Umbilical cord (tissue), 2 donors: ENCODE results near the gene CFD. TPM values are rescaled to one million over a fixed set of nuclear protein-coding genes. Genes with fewer than 3 reads are reported as not detected.
"Not testable (repeated sequence)": the region's sequence is repeated elsewhere in the genome, so short reads cannot be mapped to it uniquely, and the experiment has no call there.

ENCODE experiments used
- DNase-seq: peaks from one replicate; pipeline ENCODE4 v3.0.0-alpha.2; 2015; ENCODE audit warnings: low spot score
- total RNA-seq: library from RNA; depleted of rRNA; stranded (reverse); fragments of >200 nt; gene quantifications from one replicate; pipeline ENCODE4 v1.2.3, GENCODE V29; 2014; ENCODE audit warnings: low replicate concordance; ENCODE audit not compliant: insufficient read depth

Gene CFD
- total RNA-seq, 1 donor from 2014 or later = 35.2 TPM

DNA sequence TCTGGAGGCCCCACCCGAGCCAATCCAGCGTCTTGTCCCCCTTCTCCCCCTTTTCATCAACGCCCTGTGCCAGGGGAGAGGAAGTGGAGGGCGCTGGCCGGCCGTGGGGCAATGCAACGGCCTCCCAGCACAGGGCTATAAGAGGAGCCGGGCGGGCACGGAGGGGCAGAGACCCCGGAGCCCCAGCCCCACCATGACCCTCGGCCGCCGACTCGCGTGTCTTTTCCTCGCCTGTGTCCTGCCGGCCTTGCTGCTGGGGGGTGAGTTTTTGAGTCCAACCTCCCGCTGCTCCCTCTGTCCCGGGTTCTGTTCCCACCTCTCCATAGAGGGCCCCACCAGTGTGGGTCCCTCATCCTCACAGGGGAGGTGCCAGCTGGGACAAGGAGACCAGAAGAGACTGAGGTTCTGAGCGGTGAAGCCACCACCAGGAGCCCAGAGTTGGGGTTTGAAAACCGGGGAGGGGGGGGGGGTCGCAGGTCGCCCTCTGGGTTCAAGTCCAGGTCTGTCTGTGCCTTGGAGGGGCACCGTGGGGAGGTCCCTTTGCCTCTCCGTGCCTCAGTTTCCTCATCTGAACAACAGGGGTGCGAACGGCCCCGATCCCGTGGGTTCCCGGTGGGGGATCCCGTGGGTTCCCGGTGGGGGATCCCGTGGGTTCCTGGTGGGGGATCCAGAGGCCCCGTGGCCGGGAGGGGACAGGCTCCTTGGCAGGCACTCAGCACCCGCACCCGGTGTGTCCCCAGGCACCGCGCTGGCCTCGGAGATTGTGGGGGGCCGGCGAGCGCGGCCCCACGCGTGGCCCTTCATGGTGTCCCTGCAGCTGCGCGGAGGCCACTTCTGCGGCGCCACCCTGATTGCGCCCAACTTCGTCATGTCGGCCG, 7.1 kb upstream of the CFD start, which contains the start of gene ELANE:
Gene ELANE (plus strand): TSS at position 168 of the 878 bp plus-strand sequence. CDS start 26 bp downstream, at position 194.
- no peak for DNase-seq

DNA sequence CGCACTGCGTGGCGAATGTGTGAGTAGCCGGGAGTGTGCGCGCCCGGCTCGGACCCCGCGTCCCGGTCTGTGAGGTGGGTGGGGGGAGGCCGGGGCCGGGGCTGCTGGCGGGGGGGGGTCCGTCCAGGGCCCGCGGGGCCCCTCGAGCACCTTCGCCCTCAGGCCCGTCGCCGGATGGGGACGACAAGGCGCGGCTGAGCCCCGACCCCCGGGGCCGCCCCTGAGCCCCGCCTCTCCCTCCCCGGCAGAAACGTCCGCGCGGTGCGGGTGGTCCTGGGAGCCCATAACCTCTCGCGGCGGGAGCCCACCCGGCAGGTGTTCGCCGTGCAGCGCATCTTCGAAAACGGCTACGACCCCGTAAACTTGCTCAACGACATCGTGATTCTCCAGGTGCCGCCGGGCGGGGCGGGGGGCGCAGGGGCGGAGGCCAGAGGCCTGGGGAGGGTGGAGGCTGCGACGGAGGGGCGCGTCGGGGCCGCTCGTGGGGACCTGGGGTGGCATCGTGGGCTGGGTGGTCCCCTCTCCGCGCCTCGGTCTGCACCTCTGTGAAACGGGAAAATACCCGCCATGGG, 6.4 kb upstream of the CFD start:
- no peak for DNase-seq

DNA sequence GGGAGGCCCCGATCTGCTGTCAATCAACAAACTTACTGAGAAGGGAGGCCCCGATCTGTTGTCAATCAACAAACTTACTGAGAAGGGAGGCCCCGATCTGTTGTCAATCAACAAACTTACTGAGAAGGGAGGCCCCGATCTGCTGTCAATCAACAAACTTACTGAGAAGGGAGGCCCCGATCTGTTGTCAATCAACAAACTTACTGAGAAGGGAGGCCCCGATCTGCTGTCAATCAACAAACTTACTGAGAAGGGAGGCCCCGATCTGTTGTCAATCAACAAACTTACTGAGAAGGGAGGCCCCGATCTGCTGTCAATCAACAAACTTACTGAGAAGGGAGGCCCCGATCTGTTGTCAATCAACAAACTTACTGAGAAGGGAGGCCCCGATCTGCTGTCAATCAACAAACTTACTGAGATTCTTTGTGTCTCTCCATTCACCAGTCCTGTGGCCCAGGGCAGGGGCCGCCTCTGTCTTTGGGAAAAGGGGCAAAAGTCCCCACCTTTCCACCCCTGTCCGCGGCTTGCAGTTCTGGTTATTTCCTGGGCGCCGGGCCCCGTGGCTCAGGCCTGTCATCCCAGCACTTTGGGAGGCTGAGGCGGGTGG, 5.7 kb upstream of the CFD start:
- DNase-seq = not testable (repeated sequence)

DNA sequence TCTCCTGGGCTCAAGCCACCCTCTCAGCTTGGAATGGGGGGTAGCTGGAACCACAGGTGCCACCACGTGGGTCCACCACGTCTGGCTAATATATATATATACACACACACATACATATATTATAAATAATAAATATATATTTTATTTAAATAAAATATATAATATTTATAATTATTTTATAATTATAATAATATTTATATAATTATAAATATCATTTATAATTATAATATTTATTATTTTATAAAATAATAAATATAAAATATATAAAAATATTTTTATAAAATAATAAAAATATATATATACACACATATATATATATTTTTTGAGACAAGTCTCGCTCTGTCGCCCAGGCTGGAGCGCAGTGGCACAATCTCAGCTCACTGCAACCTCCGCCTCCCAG, 4.9 kb upstream of the CFD start:
- DNase-seq = no peak

DNA sequence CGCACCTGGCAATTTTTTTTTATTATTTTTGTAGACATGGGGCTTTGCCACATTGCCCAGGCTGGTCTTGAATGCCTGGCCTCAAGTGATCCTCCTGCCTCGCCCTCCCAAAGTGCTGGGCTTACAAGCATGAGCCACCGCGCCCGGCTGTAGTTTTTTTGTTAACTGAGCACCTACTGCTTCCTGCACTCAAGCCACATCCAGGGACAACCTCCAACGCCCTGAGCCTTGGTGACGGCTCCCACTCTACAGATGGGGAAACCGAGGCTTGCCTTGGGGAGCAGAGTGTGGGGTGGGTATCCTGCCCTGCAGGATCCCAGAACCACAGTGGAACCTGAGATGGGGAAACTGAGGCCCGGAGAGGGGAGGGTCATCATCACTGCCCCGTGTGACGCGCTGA, 4.3 kb upstream of the CFD start:
- DNase-seq = no peak

DNA sequence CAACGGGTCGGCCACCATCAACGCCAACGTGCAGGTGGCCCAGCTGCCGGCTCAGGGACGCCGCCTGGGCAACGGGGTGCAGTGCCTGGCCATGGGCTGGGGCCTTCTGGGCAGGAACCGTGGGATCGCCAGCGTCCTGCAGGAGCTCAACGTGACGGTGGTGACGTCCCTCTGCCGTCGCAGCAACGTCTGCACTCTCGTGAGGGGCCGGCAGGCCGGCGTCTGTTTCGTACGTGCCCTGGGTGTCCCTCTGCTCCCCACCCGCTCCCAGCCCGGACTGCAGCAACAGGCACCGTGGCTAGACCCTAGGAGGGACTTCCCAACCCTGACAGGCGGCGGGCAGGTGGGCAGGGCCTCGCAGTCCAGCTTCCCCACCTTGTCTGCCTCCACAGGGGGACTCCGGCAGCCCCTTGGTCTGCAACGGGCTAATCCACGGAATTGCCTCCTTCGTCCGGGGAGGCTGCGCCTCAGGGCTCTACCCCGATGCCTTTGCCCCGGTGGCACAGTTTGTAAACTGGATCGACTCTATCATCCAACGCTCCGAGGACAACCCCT, 3.8 kb upstream of the CFD start:
- no peak for DNase-seq

DNA sequence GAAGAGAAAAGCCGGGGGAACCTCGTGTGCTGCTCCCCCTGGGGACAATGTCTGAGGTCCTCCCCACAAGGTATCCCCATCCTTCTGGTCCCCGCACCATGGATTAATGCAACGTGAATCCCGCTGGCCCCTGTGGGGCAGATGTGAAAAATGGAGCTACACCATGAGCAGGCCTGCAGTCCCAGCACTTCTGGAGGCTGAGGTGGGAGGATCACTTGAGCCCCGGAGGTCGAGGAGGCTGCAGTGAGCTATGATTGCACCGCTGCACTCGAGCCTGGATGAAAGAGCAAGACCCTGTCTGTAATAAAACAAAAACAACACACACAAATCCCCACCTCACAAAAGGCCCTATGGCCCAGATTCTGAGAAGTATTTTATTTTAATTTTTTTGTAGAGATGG, 1.2 kb upstream of the CFD start:
- DNase-seq = no peak

DNA sequence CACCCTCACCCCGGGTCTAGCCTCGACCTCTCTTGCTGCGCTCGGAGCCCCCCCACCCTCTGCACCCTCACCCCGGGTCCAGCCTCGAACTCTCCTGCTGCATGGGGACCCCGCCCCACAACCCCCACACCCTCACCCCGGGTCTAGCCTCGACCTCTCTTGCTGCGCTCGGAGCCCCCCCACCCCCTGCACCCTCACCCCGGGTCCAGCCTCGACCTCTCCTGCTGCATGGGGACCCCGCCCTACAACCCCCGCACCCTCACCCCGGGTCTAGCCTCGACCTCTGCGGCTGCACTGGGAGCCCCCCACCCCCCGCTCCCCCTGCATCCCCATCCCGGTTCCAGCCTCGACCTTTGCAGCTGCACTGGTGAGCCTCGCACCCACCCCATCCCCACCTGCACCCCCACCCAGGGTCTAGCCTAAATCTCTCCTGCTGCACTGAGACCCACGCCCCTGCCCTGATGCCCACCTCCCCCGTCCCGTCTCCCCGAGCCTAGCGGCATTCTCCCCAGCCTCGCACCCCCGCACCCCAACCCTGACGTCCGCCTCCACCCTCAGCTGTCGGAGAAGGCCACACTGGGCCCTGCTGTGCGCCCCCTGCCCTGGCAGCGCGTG, 1.8 kb downstream of the CFD start:
- no peak for DNase-seq

DNA sequence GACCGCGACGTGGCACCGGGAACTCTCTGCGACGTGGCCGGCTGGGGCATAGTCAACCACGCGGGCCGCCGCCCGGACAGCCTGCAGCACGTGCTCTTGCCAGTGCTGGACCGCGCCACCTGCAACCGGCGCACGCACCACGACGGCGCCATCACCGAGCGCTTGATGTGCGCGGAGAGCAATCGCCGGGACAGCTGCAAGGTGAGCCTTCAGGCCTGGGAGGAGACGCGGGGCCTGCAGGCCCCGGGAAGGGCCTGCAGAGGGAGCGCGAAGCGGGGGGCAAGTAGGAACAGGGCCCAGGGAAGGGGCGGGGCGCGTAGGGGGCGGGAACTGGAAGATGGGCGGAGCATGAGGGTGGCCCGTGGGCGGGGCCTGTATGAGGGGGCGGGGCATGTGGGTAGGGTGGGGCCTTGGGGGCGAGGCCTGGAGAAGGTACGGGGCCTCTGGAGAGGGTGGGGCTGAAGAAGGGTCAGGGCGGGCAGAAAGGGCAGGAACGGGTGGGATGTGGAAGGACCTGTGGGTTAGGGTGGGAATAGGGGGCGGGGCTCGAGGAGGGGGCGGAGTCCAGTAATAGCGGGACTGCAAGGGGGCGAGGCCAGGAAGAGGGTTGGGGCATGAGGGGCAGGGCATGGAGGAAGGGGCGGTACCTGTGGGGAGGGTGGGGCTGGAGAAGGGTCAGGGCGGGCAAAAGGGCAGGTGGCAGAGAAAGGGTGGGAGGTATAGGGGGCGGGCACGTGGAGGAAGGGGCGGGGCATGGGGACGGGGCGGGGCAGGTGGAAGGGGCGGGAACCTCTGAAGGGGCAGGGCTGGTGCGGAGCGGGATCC, 2.5 kb downstream of the CFD start:
- no peak for DNase-seq

DNA sequence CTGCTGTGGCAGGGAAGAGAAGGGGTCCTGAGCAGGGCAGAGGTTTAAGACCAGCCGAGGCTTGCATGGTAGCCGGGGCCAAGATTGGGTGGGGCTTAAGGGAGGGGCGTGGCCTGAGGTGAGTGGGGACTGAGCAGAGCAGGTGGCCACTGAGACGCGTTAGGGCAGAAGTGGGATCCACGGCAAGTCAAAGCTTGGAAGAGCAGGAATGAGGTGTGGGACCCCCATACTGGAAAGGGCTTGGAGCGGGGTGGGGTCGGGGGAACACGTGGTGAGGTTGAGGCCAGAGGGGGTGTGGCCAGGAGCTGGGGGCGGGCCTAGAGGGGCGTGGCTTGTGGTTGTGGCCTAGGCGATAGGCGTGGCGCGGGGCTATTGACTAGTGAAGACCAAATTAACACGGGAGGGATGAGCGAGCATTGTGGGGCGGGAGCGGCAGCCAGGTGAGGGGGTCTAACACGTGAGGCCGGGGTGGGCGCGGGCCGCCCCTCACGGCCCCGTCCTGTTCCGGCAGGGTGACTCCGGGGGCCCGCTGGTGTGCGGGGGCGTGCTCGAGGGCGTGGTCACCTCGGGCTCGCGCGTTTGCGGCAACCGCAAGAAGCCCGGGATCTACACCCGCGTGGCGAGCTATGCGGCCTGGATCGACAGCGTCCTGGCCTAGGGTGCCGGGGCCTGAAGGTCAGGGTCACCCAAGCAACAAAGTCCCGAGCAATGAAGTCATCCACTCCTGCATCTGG, 3.3 kb downstream of the CFD start:
- DNase-seq = no peak

DNA sequence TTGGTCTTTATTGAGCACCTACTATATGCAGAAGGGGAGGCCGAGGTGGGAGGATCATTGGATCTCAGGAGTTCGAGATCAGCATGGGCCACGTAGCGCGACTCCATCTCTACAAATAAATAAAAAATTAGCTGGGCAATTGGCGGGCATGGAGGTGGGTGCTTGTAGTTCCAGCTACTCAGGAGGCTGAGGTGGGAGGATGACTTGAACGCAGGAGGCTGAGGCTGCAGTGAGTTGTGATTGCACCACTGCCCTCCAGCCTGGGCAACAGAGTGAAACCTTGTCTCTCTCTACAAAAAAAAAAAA, 3.8 kb downstream of the CFD start:
- DNase-seq = no peak

DNA sequence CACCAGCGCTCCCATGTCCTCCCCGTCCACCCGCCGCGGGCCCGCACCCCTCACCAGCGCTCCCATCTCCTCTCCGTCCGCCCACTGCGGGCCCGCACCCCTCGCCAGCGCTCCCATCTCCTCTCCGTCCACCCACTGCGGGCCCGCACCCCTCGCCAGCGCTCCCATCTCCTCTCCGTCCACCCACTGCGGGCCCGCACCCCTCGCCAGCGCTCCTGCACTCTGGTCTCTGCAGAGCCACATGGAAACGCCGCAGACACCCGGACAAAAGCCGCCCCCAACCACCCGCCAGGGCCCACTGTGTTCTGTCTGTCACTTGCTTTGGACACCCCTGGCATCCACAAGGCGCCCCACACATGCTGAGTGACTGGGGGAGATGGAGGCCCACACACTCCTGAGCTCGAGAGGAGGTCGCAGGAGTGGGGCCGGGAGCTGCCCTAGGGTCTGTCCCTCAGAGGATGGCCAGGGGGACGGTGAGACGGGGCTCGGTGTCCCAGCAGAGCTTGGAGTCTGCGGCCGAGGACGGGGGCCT, 7.4 kb downstream of the CFD start:
- no peak for DNase-seq

DNA sequence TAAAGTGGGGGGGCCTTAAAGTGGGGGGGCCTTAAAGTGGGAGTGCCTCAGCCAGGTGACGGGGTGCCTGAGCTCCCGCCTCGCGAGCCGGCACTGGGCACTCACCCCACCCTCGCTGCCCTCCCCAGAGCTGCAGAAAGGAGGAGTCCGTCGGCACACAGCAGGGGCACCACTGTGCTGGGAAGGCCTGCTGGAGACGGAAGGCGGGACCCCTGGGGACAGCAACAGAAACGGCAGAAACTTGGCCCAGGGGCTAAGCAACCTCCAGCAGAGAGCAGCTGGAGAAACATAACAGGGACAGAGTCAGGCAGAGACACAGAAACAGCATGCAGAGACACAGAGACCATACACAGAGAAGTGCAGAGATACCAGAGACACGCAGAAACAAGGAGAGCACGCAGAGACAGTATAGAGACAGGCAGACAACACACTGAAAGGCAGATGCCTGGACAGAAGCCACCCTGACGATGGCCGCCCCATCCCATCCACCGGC, 7.9 kb downstream of the CFD start:
- DNase-seq = no peak

DNA sequence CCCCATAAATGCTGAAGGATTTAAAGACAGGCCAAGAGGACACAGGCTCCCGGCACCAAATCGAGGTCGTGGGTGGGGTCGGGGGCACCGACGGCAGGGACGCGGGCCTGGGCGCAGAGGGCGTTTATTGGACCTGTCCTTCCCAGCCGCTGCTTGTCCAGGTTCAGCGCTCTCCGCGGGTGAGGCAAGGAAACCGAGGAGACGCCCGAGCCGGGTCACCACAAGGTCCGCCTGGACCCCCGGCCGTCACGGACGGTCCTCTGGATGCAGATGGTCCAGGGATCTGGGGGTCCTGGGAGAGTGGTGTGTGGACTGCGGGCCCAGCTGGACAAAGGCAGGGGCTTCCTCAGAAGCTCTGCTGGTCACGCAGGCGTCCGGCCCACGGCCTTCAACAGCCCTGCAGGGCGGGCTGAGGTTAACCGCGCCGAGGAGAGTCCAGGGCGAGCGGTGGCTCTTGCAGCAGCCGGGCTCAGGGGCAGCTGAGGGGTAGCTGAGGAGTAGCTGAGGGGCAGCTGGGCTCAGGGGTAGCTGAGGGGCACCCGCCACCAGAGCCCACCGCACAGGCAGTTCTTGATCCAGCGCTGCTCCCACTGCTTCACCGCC, 8.5 kb downstream of the CFD start:
- no peak for DNase-seq

DNA sequence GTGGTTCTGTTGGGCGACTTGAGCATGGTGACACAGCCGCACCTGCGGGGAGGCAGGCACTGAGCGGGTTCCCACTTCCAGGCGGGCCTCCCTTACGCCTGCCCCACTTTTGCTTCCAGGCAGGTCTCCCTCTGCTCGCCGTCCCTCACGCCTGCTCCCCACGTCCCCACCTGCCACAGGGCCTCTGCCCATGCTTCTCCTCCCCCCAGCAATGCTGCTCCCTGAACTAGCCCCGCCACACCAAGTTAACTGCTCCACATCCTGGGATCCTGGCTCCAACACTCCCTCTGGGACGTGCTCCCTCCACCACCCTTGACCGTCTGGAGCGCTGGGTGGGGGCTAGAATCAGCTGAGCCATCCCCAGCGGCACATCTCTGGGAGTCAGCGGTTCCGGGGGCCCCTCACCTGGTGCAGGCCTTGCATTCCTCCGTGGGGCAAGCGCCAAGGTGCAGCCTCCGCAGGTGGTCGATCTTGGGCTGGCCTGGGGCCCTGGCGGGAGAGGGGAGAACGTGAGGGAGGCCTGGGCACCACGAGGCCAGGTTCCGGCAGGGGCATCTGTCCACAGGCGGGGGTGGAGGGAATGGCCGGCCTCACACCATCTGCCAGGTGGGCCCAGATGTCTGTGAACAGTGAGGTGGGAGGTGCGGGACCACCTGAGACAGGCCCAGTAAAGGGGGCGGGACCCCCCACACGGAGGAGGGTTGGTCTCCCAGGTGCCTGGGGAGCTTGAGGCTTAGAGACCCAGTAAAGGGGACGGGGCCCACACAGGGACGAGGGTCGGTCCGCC, 9.2 kb downstream of the CFD start:
- DNase-seq = no peak

DNA sequence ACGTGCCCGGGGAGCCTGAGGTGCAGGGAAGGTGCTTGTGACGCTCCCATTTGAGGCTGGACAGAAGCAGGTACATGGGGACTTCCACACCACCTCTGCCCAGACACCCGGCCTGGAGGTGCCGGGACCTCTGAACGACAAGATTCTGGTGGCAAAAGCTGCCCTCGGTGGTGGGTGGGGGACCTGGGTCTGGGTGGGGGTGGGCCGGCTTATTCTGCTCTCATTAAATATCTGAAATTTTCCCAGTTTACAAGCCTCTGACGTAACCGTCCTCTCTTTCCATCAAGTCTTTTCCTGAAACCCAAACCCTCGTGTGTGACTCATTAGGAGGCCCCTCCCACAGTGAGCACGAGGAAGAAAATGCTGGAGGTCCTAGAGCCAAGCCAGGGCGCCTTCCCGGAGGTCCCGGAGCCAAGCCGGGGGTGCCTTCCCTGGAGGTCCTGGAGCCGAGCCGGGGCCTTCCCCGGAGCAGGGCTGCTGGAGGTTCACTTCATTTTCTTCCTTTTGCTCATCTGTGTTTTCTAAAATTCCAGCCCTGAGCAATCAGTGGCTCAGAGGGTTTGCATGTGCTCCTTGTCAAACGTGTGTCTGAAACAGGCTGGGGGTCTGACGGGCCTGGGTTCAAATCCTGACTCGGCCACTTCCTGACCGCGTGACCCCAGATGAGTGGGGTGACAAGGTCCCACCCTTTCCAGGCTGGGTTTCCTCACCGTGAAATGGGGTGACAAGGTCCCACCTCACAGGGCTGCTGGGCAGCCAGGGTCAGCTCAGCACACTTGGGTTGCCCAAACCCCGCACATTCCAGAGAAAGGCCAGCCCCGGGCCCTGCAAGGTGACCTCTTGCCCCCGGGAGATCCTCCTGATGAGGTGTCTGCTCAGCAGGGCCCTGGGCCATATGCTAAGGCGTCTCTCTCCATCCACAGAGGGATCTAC, 10.0 kb downstream of the CFD start:
- DNase-seq = peak; percentile 72

DNA sequence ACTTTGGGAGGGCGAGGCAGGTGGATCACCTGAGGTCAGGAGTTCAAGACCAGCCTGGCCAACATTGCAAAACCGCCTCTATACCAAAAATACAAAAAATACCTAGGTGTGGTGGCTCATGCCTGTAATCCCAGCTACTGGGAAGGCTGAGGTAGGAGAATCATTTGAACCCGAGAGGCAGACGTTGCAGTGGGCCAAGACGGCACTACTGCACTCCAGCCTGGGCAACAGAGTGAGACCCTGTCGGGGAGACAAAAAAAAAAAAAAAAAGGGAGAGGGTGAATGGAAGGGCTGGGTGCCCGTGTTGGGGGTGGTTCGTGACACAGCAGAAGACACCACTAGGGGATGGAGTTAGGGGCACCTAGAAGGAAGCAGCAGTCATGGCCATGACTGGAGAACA, 10.8 kb downstream of the CFD start:
- DNase-seq = no peak

DNA sequence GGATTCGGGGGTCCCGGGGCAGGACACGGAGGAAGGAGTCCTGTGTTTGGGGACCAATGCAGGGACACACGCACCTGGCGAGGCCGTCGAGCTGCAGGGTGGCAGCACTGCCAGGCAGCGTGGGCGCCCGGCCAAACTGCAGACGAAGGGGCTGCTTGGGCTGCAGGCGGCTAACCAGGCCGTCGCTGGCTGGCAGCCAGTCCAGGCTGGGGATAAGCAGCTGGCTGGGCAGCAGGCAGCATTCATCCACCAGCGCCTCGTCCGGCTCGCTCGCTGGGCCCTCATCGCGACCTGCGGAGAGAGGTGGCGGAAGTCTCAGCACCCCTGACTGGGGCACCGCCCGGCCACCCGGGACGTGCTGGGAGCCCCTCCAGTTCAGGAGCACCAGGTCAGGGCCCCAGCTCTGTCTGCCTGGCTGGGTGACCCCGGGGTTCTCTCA, 11.5 kb downstream of the CFD start:
- no peak for DNase-seq
